Spinal cord (tissue), 10 donors: ENCODE measurements around the gene AFG3L2. TPM values are rescaled to one million over a fixed set of nuclear protein-coding genes. Genes with fewer than 3 reads are reported as not detected.

Experiments
- DNase-seq, 6 donors: peaks; one replicate each; pipeline versions ENCODE4 v3.0.0 to v3.0.0-alpha.2; 2013 to 2015; ENCODE audit warnings: low spot score in 6 of 6, low read depth in 4 of 6
- H3K27ac ChIP-seq: one replicate; pipeline ENCODE4 v1.5.1; 2013; ENCODE audit warnings: low read depth, low read length, control low read depth
- H3K27me3 ChIP-seq: one replicate; pipeline ENCODE4 v1.6.1; 2013; ENCODE audit warnings: low read length; ENCODE audit not compliant: control insufficient read depth, insufficient read depth
- H3K36me3 ChIP-seq: one replicate; pipeline ENCODE4 v1.6.1; 2013; ENCODE audit warnings: low read length; ENCODE audit not compliant: control insufficient read depth, insufficient read depth
- H3K4me1 ChIP-seq: one replicate; pipeline ENCODE4 v1.6.1; 2013; ENCODE audit warnings: low read length; ENCODE audit not compliant: control insufficient read depth, insufficient read depth
- H3K4me3 ChIP-seq: one replicate; pipeline ENCODE4 v1.5.1; 2013; ENCODE audit warnings: low read depth, low read length, control low read depth
- H3K9me3 ChIP-seq: one replicate; pipeline ENCODE4 v1.6.1; 2013; ENCODE audit warnings: low read length; ENCODE audit not compliant: control insufficient read depth, insufficient read depth
- WGBS: methylation state at CpG from one replicate; pipeline ENCODE4 v1.1.5; 2013; ENCODE audit warnings: missing lambda C conversion rate; ENCODE audit not compliant: insufficient coverage; 5-methylcytosine and 5-hydroxymethylcytosine counted together
- polyA plus RNA-seq, 2 donors: library from polyadenylated mRNA; unstranded; fragments of 120-200 nt; gene quantifications; one replicate each; pipeline ENCODE4 v1.2.1, GENCODE V29; 2013; ENCODE audit not compliant: insufficient read length in 2 of 2
- total RNA-seq, 2 donors: library from RNA; depleted of rRNA in 1 of 2; stranded (reverse); fragments of 120-200 nt in 1 of 2; fragments of >200 nt in 1 of 2; gene quantifications; one replicate each; pipeline versions ENCODE4 v1.2.3 to v1.2.4, GENCODE V29; 2013 to 2014
- donor health status: healthy.

AFG3L2 gene
- total and polyA plus RNA-seq, 4 donors: 44.7 to 55.8 (median 50.0) TPM

- H3K27ac ChIP-seq: no peak overlapping the region
- no CpG with 5 or more reads among the region's 2 CpGs for WGBS
- no peak overlapping the region for H3K4me3 ChIP-seq
- peaks cover 17% of the 10 kb centered on the region for H3K4me1 ChIP-seq
- H3K27me3 ChIP-seq: no peaks in the 10 kb centered on the region
- no peak for DNase-seq
- peaks cover 41% of the 10 kb centered on the region for H3K36me3 ChIP-seq
- no peaks in the 10 kb centered on the region for H3K9me3 ChIP-seq
Observed at GRCh38 chr18:12371590-12371989, 5.4 kb downstream of the AFG3L2 start.

GRCh38 chr18:12369211-12369610 lies 7.8 kb downstream of the AFG3L2 start:
- WGBS: 93% methylated on average over 6 of the region's 7 CpGs
- Histone ChIP-seq H3K9me3 (no peaks in the 10 kb centered on the region), H3K27me3 (no peaks in the 10 kb centered on the region), H3K4me3 (no peak overlapping the region), H3K4me1 (no peaks in the 10 kb centered on the region), H3K36me3 (peaks cover 52% of the 10 kb centered on the region), H3K27ac (no peak overlapping the region)
- DNase-seq: no peak

- Histone ChIP-seq H3K4me3 (no peak overlapping the region), H3K4me1 (no peaks in the 10 kb centered on the region), H3K27ac (no peak overlapping the region), H3K9me3 (no peaks in the 10 kb centered on the region), H3K36me3 (peaks cover 52% of the 10 kb centered on the region), H3K27me3 (no peaks in the 10 kb centered on the region)
- 100% methylated on average over 3 of the region's 5 CpGs for WGBS
- DNase-seq: no peak
Observed at GRCh38 chr18:12366784-12367183, 10.2 kb downstream of the AFG3L2 start.

GRCh38 chr18:12366379-12366778 lies 10.6 kb downstream of the AFG3L2 start:
- Histone ChIP-seq H3K36me3 (peaks cover 54% of the 10 kb centered on the region), H3K27me3 (no peaks in the 10 kb centered on the region), H3K9me3 (no peaks in the 10 kb centered on the region), H3K27ac (no peak overlapping the region), H3K4me1 (no peaks in the 10 kb centered on the region), H3K4me3 (no peak overlapping the region)
- WGBS: 96% methylated on average over 8 of the region's 8 CpGs
- DNase-seq: no peak

GRCh38 chr18:12362473-12363174 lies 14.4 kb downstream of the AFG3L2 start:
- no peak for DNase-seq
- Histone ChIP-seq H3K27me3 (no peaks in the 10 kb centered on the region), H3K4me1 (no peaks in the 10 kb centered on the region), H3K4me3 (no peak overlapping the region), H3K27ac (no peak overlapping the region), H3K36me3 (peaks cover 46% of the 10 kb centered on the region), H3K9me3 (no peaks in the 10 kb centered on the region)
- 67% methylated on average over 3 of the region's 11 CpGs for WGBS

- no peak overlapping the region for H3K27ac ChIP-seq
- no peaks in the 10 kb centered on the region for H3K9me3 ChIP-seq
- peaks cover 45% of the 10 kb centered on the region for H3K36me3 ChIP-seq
- H3K4me3 ChIP-seq: no peak overlapping the region
- 80% methylated on average over 2 of the region's 3 CpGs for WGBS
- H3K27me3 ChIP-seq: no peaks in the 10 kb centered on the region
- DNase-seq: no peak
- no peaks in the 10 kb centered on the region for H3K4me1 ChIP-seq
Observed at GRCh38 chr18:12361770-12362378, 15.2 kb downstream of the AFG3L2 start.

- WGBS: no CpG with 5 or more reads among the region's 5 CpGs
- Histone ChIP-seq H3K36me3 (peaks cover 40% of the 10 kb centered on the region), H3K27me3 (no peaks in the 10 kb centered on the region)
Observed at GRCh38 chr18:12359515-12359927, 17.5 kb downstream of the AFG3L2 start.

GRCh38 chr18:12352188-12352587 lies 24.8 kb downstream of the AFG3L2 start:
- H3K27me3 ChIP-seq: no peaks in the 10 kb centered on the region
- no peak for DNase-seq
- no peaks in the 10 kb centered on the region for H3K4me1 ChIP-seq
- H3K4me3 ChIP-seq: no peak overlapping the region
- H3K36me3 ChIP-seq: peaks cover 68% of the 10 kb centered on the region
- no peaks in the 10 kb centered on the region for H3K9me3 ChIP-seq
- WGBS: 97% methylated on average over 5 of the region's 5 CpGs
- no peak overlapping the region for H3K27ac ChIP-seq

More at GRCh38 chr18:12359515-12359927, 17.5 kb downstream of the AFG3L2 start:
- H3K9me3 ChIP-seq: no peaks in the 10 kb centered on the region
- H3K4me1 ChIP-seq: no peaks in the 10 kb centered on the region
- H3K4me3 ChIP-seq: no peak overlapping the region
- no peak overlapping the region for H3K27ac ChIP-seq
- DNase-seq: no peak

GRCh38 chr18:12347895-12348294 lies 29.1 kb downstream of the AFG3L2 start:
- no peaks in the 10 kb centered on the region for H3K27me3 ChIP-seq
- no peak overlapping the region for H3K4me3 ChIP-seq
- peaks cover 78% of the 10 kb centered on the region for H3K36me3 ChIP-seq
- H3K27ac ChIP-seq: no peak overlapping the region
- no peaks in the 10 kb centered on the region for H3K9me3 ChIP-seq
- WGBS: 79% methylated on average over 2 of the region's 4 CpGs
- no peaks in the 10 kb centered on the region for H3K4me1 ChIP-seq
- no peak for DNase-seq

GRCh38 chr18:12346240-12346565 lies 30.8 kb downstream of the AFG3L2 start:
- no peaks in the 10 kb centered on the region for H3K9me3 ChIP-seq
- H3K4me3 ChIP-seq: no peak overlapping the region
- H3K36me3 ChIP-seq: peaks cover 72% of the 10 kb centered on the region
- H3K27ac ChIP-seq: no peak overlapping the region
- no peaks in the 10 kb centered on the region for H3K4me1 ChIP-seq
- 93% methylated on average over 7 of the region's 7 CpGs for WGBS
- H3K27me3 ChIP-seq: no peaks in the 10 kb centered on the region
- DNase-seq: no peak
